ENCODE results near the gene OR51V1.

OR51V1 gene

GRCh38 chr11:5197536-5197935 lies 2.9 kb downstream of the OR51V1 start:
- H3K4me3 ChIP-seq (ENCODE audit: low read depth, low read length, poor library complexity, severe bottlenecking), result no peak overlapping the region
- no peaks in the 10 kb centered on the region for H3K9me3 ChIP-seq (ENCODE audit: low read length)
- H3K4me2 ChIP-seq (ENCODE audit: low read length), result no peak overlapping the region
- no peaks in the 10 kb centered on the region for H4K20me1 ChIP-seq (ENCODE audit: insufficient read depth, low read length)
- H3F3A ChIP-seq (ENCODE audit: insufficient read depth, low read length), result no peaks in the 10 kb centered on the region
- TF ChIP-seq CTCF (IDR thresholded peaks at IDR 0.05; ENCODE audit: low read length) (no peak), EZH2 (IDR thresholded peaks at IDR 0.05; ENCODE audit: borderline replicate concordance, low read length) (no peak)
- no peak overlapping the region for H3K9ac ChIP-seq (ENCODE audit: low read length)
- no peaks in the 10 kb centered on the region for H3K27me3 ChIP-seq (ENCODE audit: insufficient read depth, low read length)
- H3K79me2 ChIP-seq (ENCODE audit: insufficient read depth, low read length), result no peaks in the 10 kb centered on the region
- H3K27ac ChIP-seq (ENCODE audit: low read depth, low read length, poor library complexity, severe bottlenecking), result no peak overlapping the region
- no peaks in the 10 kb centered on the region for H3K9me2 ChIP-seq (ENCODE audit: low read depth, low read length)
- H3K4me1 ChIP-seq (ENCODE audit: insufficient read depth, low read length, severe bottlenecking), result no peaks in the 10 kb centered on the region
- no peak overlapping the region for H2AFZ ChIP-seq (ENCODE audit: low read length)
- H3K36me3 ChIP-seq (ENCODE audit: insufficient read depth, low read length), result no peaks in the 10 kb centered on the region

GRCh38 chr11:5196731-5197130 lies 3.8 kb downstream of the OR51V1 start:
- Histone ChIP-seq H4K20me1 (ENCODE audit: insufficient read depth, low read length) (no peaks in the 10 kb centered on the region), H3K4me2 (ENCODE audit: low read length) (no peak overlapping the region), H3F3A (ENCODE audit: insufficient read depth, low read length) (no peaks in the 10 kb centered on the region), H3K36me3 (ENCODE audit: insufficient read depth, low read length) (no peaks in the 10 kb centered on the region), H3K4me1 (ENCODE audit: insufficient read depth, low read length, severe bottlenecking) (no peaks in the 10 kb centered on the region), H2AFZ (ENCODE audit: low read length) (no peak overlapping the region), H3K27me3 (ENCODE audit: insufficient read depth, low read length) (no peaks in the 10 kb centered on the region), H3K27ac (ENCODE audit: low read depth, low read length, poor library complexity, severe bottlenecking) (no peak overlapping the region), H3K9me2 (ENCODE audit: low read depth, low read length) (no peaks in the 10 kb centered on the region), H3K79me2 (ENCODE audit: insufficient read depth, low read length) (no peaks in the 10 kb centered on the region), H3K9me3 (ENCODE audit: low read length) (no peaks in the 10 kb centered on the region), H3K9ac (ENCODE audit: low read length) (no peak overlapping the region), H3K4me3 (ENCODE audit: low read depth, low read length, poor library complexity, severe bottlenecking) (no peak overlapping the region)
- TF ChIP-seq EZH2 (IDR thresholded peaks at IDR 0.05; ENCODE audit: borderline replicate concordance, low read length) (no peak), CTCF (IDR thresholded peaks at IDR 0.05; ENCODE audit: low read length) (no peak)

DNA sequence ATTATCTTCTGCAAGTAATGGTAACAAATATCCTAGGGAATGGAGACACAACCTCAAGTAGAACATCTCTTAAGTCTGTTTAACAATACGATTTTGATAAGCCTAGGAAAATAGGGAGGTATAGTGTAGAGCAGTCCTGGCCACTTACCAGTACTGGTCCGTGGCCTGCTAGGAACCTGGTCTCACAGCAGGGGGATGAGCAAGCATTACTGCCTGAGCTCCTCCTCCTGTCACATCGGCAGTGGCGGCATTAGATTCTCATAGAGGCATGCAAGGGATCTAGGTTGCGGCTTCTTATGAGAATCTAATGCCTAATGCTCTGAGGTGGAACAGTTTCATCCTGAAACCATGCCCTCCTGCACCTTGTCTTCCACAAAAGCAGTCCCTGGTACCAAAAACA lies 4.4 kb downstream of the OR51V1 start:
- H3K79me2 ChIP-seq (ENCODE audit: insufficient read depth, low read length), result no peaks in the 10 kb centered on the region
- no peaks in the 10 kb centered on the region for H3K4me1 ChIP-seq (ENCODE audit: insufficient read depth, low read length, severe bottlenecking)
- no peak overlapping the region for H3K4me3 ChIP-seq (ENCODE audit: low read depth, low read length, poor library complexity, severe bottlenecking)
- H3K27ac ChIP-seq (ENCODE audit: low read depth, low read length, poor library complexity, severe bottlenecking), result no peak overlapping the region
- no peaks in the 10 kb centered on the region for H3K9me2 ChIP-seq (ENCODE audit: low read depth, low read length)
- H4K20me1 ChIP-seq (ENCODE audit: insufficient read depth, low read length), result no peaks in the 10 kb centered on the region
- H2AFZ ChIP-seq (ENCODE audit: low read length), result no peak overlapping the region
- H3K27me3 ChIP-seq (ENCODE audit: insufficient read depth, low read length), result no peaks in the 10 kb centered on the region
- no peaks in the 10 kb centered on the region for H3F3A ChIP-seq (ENCODE audit: insufficient read depth, low read length)
- no peak overlapping the region for H3K4me2 ChIP-seq (ENCODE audit: low read length)
- no peak for TF ChIP-seq EZH2 (IDR thresholded peaks at IDR 0.05; ENCODE audit: borderline replicate concordance, low read length)
- no peak for TF ChIP-seq CTCF (IDR thresholded peaks at IDR 0.05; ENCODE audit: low read length)
- no peaks in the 10 kb centered on the region for H3K36me3 ChIP-seq (ENCODE audit: insufficient read depth, low read length)
- no peaks in the 10 kb centered on the region for H3K9me3 ChIP-seq (ENCODE audit: low read length)
- no peak overlapping the region for H3K9ac ChIP-seq (ENCODE audit: low read length)
